D721Med (cell line): Measurements from ENCODE around the gene INSL6.

Experiments used
- DNase-seq: peaks from one replicate; pipeline ENCODE4 v3.0.0; 2011; ENCODE audit warnings: low spot score; ENCODE audit not compliant: insufficient read length
- FAIRE-seq: peaks from 2 replicates; lab custom pipeline; 2011; peaks lifted over from hg19 to GRCh38; lab: Jason Lieb, UNC
- CTCF ChIP-seq: IDR thresholded peaks from 2 replicates; pipeline ENCODE4 v1.5.1; 2012; ENCODE audit warnings: mild to moderate bottlenecking, control low read depth; ENCODE audit not compliant: insufficient read depth; ENCODE audit errors: missing control alignments

INSL6 gene

GRCh38 chr9:5185220-5185840, at the start of gene INSL6:
Gene INSL6 (minus strand): TSS chr9:5185639. CDS start chr9:5185602, 37 bp downstream.
- DNase-seq (no peak), FAIRE-seq (no peak)
- TF ChIP-seq CTCF: no peak

GRCh38 chr9:5231212-5231611, 45.8 kb upstream of the INSL6 start, which contains the start of gene INSL4:
Gene INSL4 (plus strand): TSS chr9:5231419. CDS start chr9:5231524, 105 bp downstream.
- DNase-seq: no peak
- no peak for TF ChIP-seq CTCF
- no peak for FAIRE-seq

DNA sequence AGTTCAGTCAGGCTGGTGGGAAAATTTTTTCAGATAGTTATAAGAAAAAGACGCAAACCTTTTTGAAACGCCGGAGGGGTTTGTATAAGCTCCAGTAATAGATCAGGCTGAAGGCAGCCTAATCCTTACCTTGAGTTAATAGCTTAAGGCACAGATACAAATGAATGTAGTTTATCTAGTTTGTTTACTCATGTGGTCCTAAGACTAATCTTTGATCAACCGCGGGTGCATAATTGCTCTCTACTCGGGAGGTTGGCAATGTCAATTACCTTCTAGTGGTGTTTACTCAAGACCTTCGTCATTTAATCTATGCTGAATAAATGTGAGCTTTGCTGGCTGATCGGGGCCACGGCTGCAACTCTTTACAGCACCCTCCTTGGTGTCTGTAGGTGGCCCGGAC, 45.1 kb upstream of the INSL6 start:
- DNase-seq (no peak), FAIRE-seq (no peak)

GRCh38 chr9:5205071-5205470, 19.6 kb upstream of the INSL6 start:
- DNase-seq: no peak
- TF ChIP-seq CTCF: no peak
- no peak for FAIRE-seq

More for the DNA sequence above, 45.1 kb upstream of the INSL6 start:
- no peak for TF ChIP-seq CTCF

DNA sequence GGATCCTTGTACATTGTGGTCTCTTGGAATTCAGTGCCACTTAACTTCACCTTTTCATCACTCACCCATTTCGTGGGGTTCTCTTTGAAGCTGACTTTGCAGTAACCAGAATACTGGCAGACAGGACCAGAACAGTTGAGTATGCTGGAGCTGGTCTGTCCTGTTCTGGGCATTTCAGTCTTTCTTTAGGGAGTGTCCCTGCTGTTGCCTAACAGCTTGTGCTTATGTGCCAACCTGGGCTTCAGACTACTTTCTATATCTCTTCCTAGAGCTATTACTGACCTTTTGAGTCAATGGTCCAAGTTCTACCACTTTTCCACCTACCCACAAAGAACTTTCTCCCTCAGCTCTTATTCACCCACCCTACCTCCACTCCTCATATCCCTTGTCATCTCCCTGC, 10.0 kb upstream of the INSL6 start:
- DNase-seq (no peak), FAIRE-seq (no peak)
- no peak for TF ChIP-seq CTCF

- TF ChIP-seq CTCF: no peak
- DNase-seq (no peak), FAIRE-seq (no peak)
Observed at GRCh38 chr9:5193345-5193744, 7.9 kb upstream of the INSL6 start.

GRCh38 chr9:5191985-5192384, 6.5 kb upstream of the INSL6 start:
- FAIRE-seq (no peak), DNase-seq (no peak)
- no peak for TF ChIP-seq CTCF
